HG03432 (cell line): ENCODE measurements around the gene MARK4.
"Not testable (repeated sequence)": the region's sequence is repeated elsewhere in the genome, so short reads cannot be mapped to it uniquely, and the experiment has no call there.

Experiments
- ATAC-seq: cut with Tn5 transposase; IDR thresholded peaks from one replicate; pipeline ENCODE4 v1.9.1; 2021; ENCODE audit warnings: mild to moderate bottlenecking, moderate library complexity; ENCODE audit not compliant: unreplicated experiment

Gene MARK4

DNA sequence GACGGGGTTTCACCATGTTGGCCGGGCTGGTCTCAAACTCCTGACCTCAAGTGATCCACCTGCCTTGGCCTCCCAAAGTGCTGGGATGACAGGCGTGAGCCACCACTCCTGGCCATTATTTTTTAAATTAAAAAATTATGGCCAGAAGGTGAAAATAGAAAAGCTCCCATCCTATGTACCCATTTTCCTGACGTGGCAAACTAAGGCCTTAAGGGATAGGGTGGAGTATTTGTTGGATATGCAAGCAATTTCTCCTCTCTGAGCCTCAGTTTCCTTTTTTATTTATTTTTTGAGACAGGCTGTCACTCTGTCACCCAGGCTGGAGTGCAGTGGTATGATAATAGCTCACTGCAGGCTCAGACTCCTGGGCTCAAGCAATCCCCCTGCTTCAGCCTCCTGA, 83.8 kb downstream of the MARK4 start:
- ATAC-seq, result not testable (repeated sequence)

DNA sequence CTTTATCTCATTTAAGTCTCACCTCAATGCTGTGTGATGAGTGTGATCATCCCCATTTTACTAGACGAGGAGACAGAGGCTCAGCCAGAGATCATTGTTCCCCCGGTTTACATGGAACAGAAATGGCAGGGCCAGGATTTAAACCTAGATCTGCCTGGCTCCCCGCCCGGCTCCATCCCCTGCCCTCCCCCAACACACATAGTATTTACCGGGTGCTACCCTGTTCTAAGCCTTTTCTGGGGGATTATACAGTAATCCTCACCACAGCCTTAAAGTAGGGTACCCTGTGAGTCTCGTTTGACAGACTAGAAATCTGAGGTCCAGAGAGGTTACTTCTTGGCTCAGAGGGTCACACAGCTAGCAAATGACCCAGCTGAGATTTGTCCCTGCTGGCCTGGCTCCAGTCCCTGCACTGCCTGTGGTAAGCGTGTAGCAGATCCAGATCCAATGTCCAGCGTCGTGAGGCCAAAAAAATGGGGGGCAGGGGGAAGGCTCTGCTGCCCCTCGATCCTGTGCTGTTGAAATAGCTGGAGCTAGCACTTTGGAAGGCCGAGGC, 85.7 kb downstream of the MARK4 start:
- no peak for ATAC-seq

DNA sequence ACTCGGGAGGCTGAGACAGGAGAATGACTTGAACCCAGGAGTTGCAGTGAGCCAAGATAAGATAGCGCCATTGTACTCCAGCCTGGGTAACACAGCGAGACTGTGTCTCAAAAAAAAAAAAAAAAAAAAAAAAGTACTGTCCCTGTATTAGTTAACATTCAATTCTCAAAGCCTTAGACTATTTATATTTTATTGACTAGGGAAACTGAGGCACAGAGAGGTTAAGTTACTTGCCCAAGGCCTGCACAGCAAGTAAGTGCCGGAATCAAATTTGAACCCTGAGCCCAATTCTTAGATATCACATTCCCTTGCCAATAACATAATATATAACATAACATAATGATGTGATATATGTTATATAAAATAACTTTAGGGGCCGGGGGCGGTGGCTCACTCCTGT, 88.6 kb downstream of the MARK4 start:
- no peak for ATAC-seq

DNA sequence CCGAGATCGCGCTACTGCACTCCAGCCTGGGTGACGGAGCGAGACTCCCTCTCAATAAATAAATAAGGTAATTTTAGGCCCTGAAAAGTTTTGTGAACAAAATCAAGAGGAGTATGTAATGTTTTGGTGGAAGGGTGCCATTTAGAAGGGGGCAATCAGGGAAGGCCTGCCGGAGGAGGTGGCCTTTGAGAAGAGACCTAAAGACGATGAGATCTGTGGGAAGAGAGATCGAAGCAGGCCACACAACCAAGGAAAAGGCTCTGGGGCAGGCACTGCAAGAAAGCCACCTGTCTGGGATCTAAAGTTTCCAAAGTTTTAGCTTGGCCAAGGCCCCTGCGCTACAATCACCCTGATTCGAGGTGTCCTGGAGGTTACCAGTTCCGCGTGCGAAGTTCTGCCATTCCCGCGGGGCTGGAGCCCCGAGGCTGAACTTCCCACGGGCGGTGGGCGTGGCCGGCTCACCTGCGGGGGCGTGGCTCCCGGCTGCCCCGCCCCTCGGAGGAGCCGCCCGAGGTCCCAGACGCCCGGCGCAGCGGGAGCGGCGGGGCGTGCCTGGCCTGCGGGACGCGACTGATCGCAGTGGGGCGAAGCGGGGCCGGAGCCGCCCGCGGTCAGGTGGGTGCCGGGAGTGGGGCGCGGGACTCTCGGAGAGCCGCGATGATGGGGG, 89.3 kb downstream of the MARK4 start, which contains the start of gene KLC3:
Gene KLC3, plus strand, starts transcription at position 519 of the 667 bp plus-strand sequence. CDS start 4,792 bp downstream, outside the sequence.
- ATAC-seq, result no peak

DNA sequence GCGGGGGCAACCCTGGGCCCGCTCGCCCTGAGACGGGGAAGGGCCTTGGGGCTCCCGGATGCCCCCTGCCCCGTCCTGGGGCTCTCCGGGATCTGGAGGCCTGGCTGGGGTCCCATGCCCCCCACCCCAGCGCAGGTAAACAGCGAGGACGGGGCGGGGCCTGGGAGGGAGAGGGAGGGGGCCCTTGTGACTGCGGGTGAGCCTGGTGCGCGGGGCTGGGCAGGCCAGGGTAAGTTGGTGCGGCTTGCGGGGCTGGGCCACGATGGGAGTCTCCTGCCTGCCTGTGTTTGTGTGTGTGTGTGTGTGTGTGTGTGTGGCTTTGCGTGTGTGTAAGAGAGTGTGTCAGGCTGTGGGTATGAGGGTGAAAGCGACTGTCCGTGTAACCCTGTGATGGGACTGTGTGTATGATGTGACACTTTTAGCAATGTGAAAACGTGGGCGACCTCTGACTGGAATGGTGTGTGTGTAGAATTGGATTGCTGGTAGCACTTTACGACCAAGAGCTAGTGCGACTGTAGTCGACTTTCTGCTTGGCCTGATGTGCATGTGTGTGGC, 89.9 kb downstream of the MARK4 start:
- no peak for ATAC-seq

DNA sequence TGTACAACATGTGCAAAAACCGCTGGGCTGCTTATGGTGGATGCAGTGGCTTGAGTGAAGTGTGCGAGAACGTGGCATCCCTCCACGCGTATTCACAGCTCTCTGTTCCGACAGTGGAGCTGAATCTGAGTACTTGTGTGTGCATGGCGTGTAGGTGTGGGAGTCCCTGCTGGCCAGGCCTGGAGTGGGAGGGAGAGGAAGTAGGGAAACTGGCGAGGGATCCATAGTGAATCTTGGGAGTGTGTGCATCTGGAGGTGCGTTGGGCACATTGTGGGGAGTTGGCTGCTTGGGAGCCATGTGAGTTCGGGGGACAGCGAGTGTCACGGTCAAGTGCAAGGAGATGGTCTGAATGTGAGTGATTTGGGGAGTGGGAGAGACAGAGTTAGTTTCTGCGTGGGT, 91.8 kb downstream of the MARK4 start:
- no peak for ATAC-seq

DNA sequence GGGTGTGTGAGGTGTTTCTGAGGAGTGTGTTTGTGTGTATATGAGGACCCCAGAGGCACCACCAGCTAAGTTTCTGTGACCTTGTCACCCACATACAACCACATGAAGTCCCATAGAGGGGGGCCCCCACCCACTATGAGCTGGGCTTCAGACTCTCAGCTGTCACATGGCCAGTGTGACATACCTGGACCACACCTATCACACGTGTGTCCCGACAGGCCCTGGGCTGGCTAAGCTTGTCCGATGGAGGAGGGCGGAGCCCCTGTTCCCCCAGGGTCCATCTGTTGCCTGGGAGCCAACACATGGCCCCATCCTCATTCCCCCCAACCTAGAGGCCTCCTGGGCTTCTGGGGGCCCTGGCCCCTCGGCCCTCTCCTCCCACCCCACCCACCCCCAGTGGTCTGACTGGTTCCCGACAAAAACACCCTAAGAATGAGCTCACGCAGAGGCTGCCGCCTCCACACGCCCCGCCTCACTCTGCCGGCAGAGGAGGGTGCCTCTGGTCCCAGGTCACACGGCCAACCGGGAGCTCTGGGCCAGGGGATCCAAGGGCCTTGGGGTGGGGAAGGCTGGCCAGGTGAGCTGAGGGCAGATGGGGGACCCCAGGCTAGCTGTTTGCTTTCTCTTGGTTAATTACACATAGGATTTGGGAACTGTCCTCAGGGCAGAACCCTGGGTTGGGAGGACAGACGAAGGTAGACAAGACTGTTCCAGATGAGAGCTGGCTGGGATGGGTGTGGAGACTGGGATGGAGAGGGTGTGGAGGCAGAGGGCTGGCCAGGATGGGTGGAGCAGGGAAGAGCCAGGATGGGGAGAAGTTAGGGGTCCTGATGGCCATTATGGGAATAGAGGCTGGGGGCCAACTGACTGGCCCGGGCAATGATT, 93.8 kb downstream of the MARK4 start:
- no peak for ATAC-seq

DNA sequence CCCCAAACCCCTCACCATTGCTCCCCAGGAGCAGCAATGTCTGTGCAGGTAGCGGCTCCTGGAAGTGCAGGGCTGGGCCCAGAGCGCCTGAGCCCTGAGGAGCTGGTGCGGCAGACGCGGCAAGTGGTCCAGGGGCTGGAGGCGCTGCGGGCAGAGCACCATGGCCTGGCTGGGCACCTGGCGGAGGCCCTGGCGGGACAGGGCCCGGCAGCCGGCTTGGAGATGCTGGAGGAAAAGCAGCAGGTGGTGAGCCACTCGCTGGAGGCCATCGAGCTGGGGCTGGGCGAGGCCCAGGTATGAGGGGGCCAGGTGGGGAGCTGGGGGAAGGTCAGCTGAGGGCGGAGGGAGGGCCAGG, 94.4 kb downstream of the MARK4 start:
- no peak for ATAC-seq

DNA sequence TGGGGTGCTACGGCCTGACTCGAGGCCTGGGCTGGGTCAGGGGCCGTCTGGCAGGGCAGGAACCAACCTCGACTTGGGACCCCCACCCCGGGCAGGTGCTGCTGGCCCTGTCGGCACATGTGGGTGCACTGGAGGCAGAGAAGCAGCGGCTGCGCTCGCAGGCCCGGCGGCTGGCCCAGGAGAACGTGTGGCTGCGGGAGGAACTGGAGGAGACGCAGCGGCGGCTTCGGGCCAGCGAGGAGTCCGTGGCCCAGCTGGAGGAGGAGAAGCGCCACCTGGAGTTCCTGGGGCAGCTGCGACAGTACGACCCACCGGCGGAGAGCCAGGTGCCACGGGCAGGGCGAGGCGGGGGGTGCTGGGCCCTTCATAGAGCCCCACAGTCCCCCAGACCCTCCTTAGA, 95.4 kb downstream of the MARK4 start:
- no peak for ATAC-seq

DNA sequence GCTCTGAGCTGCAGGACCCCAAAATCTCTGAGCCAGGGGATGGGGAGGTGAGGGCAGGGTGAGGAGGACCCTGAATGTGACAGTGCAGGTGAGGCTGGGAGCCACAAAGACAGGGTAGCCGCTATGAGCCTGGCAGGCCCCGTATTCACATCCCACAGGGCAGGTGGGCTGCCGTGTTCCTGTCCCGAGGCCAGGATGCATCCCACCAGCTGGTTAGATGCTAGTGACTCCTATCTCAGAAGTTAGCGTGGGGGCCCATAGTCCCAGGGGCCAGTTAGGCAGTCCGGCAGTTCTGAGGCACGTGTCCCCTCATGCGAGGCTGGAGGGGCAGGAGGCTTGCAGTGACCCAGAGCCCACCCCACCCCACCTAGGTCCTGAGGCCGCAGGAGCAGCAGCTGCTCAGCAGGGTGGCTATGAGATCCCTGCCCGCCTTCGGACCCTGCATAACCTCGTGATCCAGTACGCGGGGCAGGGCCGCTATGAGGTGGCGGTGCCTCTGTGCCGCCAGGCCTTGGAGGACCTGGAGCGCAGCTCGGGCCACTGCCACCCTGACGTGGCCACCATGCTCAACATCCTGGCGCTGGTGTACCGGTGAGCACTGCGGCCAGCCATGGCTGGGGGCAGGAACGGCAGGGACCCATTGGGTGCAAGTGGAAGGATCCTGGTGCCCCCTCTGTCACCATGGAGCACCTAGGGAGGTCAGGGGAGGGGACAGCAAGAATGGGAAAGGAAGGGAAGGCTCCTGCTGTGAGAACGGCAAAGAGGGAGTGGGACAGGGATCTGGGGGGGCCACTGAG, 96.7 kb downstream of the MARK4 start:
- no peak for ATAC-seq

DNA sequence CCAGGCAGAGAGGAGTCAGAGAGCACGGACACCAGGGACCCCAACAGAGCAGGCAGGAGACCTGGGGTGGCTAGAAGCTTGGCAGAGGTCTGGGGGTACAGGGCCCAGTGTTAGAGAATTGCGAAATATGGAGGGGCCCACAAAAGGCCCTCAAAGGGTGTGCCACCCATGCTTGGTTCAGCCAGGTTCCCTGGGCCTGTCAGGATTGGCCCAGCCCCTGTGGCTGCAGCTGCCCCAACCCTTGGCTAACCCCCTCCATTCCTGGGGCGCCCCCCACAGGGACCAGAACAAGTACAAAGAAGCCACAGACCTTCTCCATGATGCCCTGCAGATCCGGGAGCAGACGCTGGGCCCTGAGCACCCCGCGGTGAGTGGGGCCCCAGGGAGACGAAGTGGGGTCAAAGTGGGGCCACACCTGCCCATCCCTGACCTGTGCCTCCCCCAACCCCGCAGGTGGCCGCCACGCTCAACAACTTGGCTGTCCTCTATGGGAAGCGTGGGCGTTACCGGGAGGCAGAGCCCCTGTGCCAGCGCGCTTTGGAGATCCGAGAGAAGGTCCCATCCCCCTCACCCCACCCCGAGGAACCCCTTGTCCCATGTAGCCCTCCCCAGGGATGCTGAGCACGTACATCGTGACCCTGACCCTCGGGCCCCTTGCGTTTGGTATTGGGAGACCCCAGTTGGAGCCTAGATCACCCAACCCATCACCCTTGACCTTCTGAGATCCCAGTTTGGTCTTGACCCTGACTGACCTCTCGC, 97.5 kb downstream of the MARK4 start:
- no peak for ATAC-seq

DNA sequence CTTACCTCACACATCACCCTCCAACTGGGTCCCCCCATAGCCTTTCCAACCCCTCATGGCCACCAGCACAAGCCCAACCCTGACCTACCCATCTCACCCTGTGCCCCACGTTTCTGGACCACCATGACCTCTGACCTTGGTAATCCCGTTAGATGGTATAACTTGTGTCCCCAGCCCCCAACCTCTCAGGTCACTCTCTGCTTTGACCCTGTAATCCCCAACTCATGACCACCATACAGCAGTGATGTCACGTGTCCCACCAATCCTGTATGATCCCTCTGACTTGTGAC, 98.0 kb downstream of the MARK4 start:
- ATAC-seq, result no peak

DNA sequence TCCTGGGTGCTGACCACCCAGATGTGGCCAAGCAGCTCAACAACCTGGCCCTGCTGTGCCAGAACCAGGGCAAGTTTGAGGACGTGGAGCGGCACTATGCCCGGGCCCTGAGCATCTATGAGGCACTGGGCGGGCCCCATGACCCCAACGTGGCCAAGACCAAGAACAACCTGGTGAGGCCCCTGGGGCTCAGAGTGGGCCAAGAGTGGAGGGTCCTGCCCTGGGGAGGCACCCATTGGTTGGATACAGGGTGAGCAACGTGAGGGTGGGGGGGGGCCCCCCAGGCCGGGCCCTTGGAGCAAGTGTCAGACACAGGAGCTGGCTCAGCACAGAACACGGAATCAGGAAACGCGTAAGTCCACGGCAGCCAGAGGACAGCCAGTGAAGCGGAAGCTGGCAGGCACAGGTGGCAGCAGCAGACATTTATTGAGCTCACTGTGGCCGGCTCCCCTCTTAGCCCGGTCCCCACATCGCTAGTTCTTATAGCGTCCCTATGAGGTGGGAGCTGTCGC, 98.4 kb downstream of the MARK4 start:
- no peak for ATAC-seq

DNA sequence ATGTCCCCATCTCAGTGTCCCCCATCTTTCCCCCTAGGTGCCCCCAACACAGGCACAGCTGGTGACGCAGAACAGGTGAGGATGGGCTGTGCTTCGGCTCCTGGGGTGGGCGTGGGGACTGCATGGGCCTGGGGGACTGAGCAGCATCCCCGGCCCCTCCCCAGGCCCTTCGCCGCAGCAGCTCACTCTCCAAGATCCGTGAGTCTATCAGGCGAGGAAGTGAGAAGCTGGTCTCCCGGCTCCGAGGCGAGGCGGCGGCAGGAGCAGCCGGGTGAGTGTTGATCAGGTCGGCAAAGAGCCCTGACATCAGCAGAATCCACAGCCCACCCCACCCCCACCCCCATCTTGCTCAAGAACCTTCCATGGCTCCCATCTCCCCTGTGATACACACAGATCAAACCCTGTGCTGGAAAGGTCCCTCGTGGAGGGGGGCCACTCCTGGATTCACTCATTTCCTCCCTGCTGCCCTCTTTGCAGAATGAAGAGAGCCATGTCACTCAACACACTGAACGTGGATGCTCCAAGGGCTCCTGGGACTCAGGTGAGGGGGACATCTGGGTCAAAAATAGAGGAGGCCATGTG, 99.5 kb downstream of the MARK4 start:
- no peak for ATAC-seq

DNA sequence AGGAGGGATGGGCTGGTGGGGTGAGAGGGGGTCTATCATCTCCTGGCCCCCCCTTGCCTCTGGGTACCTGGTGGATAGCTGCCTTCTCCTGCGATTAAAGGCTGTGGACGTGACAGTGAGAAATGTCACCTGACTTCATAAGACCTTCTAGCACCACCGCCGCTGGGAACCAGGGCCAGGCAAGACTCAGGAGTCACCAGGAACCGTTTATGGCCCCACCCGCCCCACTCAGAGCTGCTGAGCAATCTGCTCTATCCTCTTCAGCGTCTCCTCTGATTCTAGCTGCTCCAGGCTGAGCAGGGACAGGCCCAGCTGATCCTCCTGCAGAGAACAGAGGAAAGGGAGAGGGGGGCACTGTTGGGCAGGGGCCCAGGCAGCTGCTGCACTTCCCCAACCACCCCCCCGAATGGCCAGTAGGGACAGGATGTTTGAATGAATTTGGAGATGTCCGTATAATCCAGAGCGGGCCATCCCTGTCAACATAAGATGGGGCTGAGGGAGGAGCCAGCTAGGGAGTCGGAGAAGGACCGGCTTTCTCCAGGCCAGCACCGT, 100.4 kb downstream of the MARK4 start:
- no peak for ATAC-seq

DNA sequence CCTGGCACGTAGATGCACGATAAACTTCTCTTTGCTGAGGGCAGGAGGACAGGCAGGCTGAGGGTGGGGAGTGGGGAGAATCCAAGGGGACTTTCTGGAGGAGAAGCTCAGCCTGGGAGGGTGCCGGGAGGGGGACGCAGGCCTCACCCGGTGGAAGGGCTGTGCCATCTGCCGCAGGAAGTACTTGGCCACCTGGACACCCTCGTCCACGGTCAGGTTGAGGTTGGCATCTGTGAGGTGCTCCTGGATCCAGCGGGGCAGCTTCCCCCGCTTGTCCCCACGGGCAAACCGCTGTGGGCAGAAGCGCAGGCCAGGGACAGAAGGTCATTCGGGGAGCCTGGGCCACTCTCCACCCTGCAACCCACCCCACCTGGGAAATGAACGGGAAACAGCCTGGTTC, 101.0 kb downstream of the MARK4 start:
- no peak for ATAC-seq

DNA sequence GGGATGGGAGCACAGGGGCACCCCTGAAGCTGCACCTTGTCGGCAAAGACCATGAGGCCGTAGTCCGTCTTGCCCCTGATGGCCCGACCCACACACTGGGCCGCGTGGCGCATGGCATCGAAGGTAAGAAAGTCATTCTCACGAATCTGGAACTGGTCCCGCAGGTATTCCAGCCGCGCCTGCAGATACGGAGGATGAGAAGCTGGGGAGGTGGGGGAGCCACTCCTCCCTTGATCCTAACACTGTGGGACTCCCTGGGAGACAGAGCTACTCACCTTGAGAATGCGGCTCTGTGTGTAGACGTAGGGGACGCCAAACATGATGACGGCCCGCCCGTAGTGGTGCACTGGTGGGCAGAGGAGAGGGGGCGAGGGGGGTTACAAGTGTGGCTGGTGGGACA, 101.4 kb downstream of the MARK4 start:
- ATAC-seq, result no peak

DNA sequence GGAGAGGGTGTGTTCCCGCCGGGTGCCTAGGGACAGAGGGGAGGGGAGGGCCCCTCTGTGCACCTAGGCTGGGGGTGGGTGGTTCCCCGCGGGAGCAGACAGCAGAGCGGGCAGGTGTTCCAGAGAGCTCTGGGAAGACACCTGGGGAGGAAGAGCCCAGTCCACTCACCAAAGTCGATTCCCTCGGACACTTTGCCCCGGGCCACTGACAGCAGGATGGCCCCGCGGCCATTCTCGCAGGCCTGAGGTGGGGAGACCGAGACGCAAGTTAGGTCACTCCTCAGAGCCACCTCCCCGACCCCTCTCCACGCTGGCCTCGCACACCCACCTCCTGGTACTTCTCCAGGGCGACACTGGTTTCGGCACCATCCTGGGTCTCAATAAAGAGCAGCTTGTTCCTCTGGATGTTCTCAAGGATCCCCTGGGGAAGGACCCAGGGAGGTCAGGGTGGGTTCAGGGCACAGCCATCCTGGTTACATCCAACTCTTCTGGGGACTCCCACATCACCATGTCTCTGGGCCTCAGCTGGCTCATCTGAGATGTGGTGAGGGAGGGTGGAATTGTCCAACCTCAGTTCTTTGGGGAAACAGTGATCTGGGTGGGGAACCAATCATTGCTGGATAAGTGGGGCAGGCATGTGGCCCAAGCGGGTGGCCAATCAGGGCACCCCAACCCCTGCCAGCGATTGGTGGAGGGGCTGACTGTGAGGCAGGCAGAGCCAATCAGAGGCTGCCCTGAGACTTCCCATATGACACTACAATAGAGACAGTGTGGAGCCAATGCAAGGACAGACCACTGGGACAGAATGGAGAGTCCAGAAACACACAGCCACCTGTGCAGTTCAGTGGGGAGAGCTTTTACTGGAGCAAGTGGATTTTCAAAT, 102.1 kb downstream of the MARK4 start:
- ATAC-seq, result no peak
